Mesenchymal stem cell (in vitro differentiated cells and primary cell): ENCODE results near the gene MYOCOS.

ENCODE experiments used
- DNase-seq: peaks from one replicate; pipeline ENCODE4 v3.0.0-alpha.2; 2013
- H2AFZ ChIP-seq: one replicate; pipeline ENCODE4 v1.6.1; 2013; ENCODE audit warnings: low read depth, mild to moderate bottlenecking, control low read depth, inconsistent platforms, low read length, moderate library complexity
- H2AK5ac ChIP-seq: 2 replicates; pipeline ENCODE4 v1.6.1; 2013; ENCODE audit warnings: low read length, moderate library complexity, mild to moderate bottlenecking, inconsistent platforms; ENCODE audit not compliant: severe bottlenecking
- H2BK120ac ChIP-seq: one replicate; pipeline ENCODE4 v1.6.1; 2013; ENCODE audit warnings: low read depth, mild to moderate bottlenecking, inconsistent platforms, low read length, moderate library complexity
- H2BK12ac ChIP-seq, 2 experiments: one replicate each; pipeline ENCODE4 v1.6.1; 2013; ENCODE audit warnings: inconsistent platforms in 2 of 2, low read length in 2 of 2, mild to moderate bottlenecking in 2 of 2, moderate library complexity in 2 of 2, control low read depth in 1 of 2
- H2BK15ac ChIP-seq: one replicate; pipeline ENCODE4 v1.6.1; 2013; ENCODE audit warnings: mild to moderate bottlenecking, low read depth, inconsistent platforms; ENCODE audit not compliant: poor library complexity, severe bottlenecking
- H2BK5ac ChIP-seq: 2 replicates; pipeline ENCODE4 v1.6.1; 2013; ENCODE audit warnings: low read depth, mild to moderate bottlenecking, low read length, control low read depth, inconsistent platforms; ENCODE audit not compliant: poor library complexity, severe bottlenecking
- H3K14ac ChIP-seq, 2 experiments: one replicate each; pipeline ENCODE4 v1.6.1; 2013; ENCODE audit warnings: inconsistent platforms in 2 of 2, low read length in 2 of 2, control low read depth in 1 of 2, mild to moderate bottlenecking in 1 of 2, moderate library complexity in 1 of 2
- H3K18ac ChIP-seq, 2 experiments: one replicate each; pipeline ENCODE4 v1.6.1; 2013; ENCODE audit warnings: inconsistent platforms in 2 of 2, low read length in 2 of 2, control low read depth in 1 of 2, low read depth in 1 of 2, mild to moderate bottlenecking in 1 of 2
- H3K23ac ChIP-seq, 2 experiments: one replicate each; pipeline ENCODE4 v1.6.1; 2013; ENCODE audit warnings: inconsistent platforms in 2 of 2, low read length in 2 of 2, mild to moderate bottlenecking in 2 of 2, moderate library complexity in 2 of 2, control low read depth in 1 of 2
- H3K27ac ChIP-seq: 2 replicates; pipeline ENCODE4 v1.5.1; 2013; ENCODE audit warnings: mild to moderate bottlenecking, moderate library complexity, low read length, control low read depth, inconsistent platforms; ENCODE audit not compliant: poor library complexity, severe bottlenecking
- H3K27me3 ChIP-seq, 2 experiments: 2 replicates each; pipeline versions ENCODE4 v1.6.1 to v1.7.0; 2013; ENCODE audit warnings: low read length in 2 of 2, mild to moderate bottlenecking in 2 of 2, moderate library complexity in 2 of 2, control low read depth in 1 of 2, inconsistent platforms in 1 of 2; ENCODE audit not compliant: control insufficient read depth in 1 of 2, insufficient read depth in 1 of 2
- H3K36me3 ChIP-seq, 2 experiments: 2 replicates each; pipeline versions ENCODE4 v1.6.1 to v1.7.0; 2013; ENCODE audit warnings: low read length in 2 of 2, control low read depth in 1 of 2, inconsistent platforms in 1 of 2, low read depth in 1 of 2, mild to moderate bottlenecking in 1 of 2; ENCODE audit not compliant: insufficient read depth in 2 of 2, control insufficient read depth in 1 of 2
- H3K4ac ChIP-seq, 2 experiments: one replicate each; pipeline ENCODE4 v1.6.1; 2013; ENCODE audit warnings: inconsistent platforms in 2 of 2, low read length in 2 of 2, mild to moderate bottlenecking in 2 of 2, moderate library complexity in 2 of 2, control low read depth in 1 of 2, low read depth in 1 of 2
- H3K4me1 ChIP-seq: 2 replicates; pipeline ENCODE4 v1.6.1; 2013; ENCODE audit warnings: low read depth, low read length, control low read depth; ENCODE audit not compliant: control insufficient read depth, insufficient read depth
- H3K4me2 ChIP-seq: 2 replicates; pipeline ENCODE4 v1.6.1; 2013; ENCODE audit warnings: low read length, mild to moderate bottlenecking, inconsistent platforms; ENCODE audit not compliant: poor library complexity, severe bottlenecking
- H3K4me3 ChIP-seq, 2 experiments: 2 replicates each; pipeline versions ENCODE4 v1.5.1 to v1.7.0; 2013; ENCODE audit warnings: low read length in 2 of 2, mild to moderate bottlenecking in 2 of 2, control low read depth in 1 of 2, low read depth in 1 of 2; ENCODE audit not compliant: insufficient read depth in 1 of 2
- H3K79me1 ChIP-seq: replicated peaks from 2 replicates; pipeline ENCODE4 v1.6.1; 2013; ENCODE audit warnings: mild to moderate bottlenecking, control low read depth, low read length, inconsistent platforms; ENCODE audit not compliant: poor library complexity, severe bottlenecking
- H3K9ac ChIP-seq: 2 replicates; pipeline ENCODE4 v1.7.0; 2013; ENCODE audit warnings: mild to moderate bottlenecking, low read length, moderate library complexity
- H3K9me3 ChIP-seq: 2 replicates; pipeline ENCODE4 v1.7.0; 2013; ENCODE audit warnings: mild to moderate bottlenecking, low read length; ENCODE audit not compliant: control insufficient read depth
- H4K8ac ChIP-seq: one replicate; pipeline ENCODE4 v1.6.1; 2013; ENCODE audit warnings: inconsistent platforms, mild to moderate bottlenecking, low read length, moderate library complexity
- H4K91ac ChIP-seq: one replicate; pipeline ENCODE4 v1.6.1; 2013; ENCODE audit warnings: mild to moderate bottlenecking, low read length, inconsistent platforms
- WGBS: methylation state at CpG from one replicate; pipeline ENCODE4 v1.1.7; 2013; ENCODE audit warnings: mixed read lengths; 5-methylcytosine and 5-hydroxymethylcytosine counted together

MYOCOS gene

GRCh38 chr1:171590022-171590421 is 32.0 kb upstream of the MYOCOS start:
- Histone ChIP-seq H3K36me3 (peaks cover 17 to 88% of the 10 kb centered on the region in 2 experiments), H3K4me3 (no peak overlapping the region), H2BK120ac (no peak overlapping the region), H3K27me3 (no peaks in the 10 kb centered on the region), H3K14ac (no peak overlapping the region), H3K4me1 (peaks cover 3% of the 10 kb centered on the region), H3K23ac (no peak overlapping the region), H3K4ac (no peak overlapping the region), H2BK12ac (no peak overlapping the region), H3K9ac (peak overlapping the region; percentile 49), H2AK5ac (no peak overlapping the region), H3K27ac (no peak overlapping the region), H3K18ac (no peak overlapping the region), H4K8ac (no peak overlapping the region), H4K91ac (no peak overlapping the region), H3K4me2 (no peak overlapping the region), H3K9me3 (no peaks in the 10 kb centered on the region), H3K79me1 (peaks cover 17% of the 10 kb centered on the region), H2BK15ac (no peak overlapping the region), H2AFZ (no peak overlapping the region), H2BK5ac (no peak overlapping the region)
- DNase-seq: peak; percentile 79
- no CpG with 5 or more reads among the region's 1 CpG for WGBS

- no peak overlapping the region for H2BK15ac ChIP-seq
- no peak overlapping the region for H2BK12ac ChIP-seq
- H3K4me2 ChIP-seq: no peak overlapping the region
- peaks cover 8% of the 10 kb centered on the region for H3K79me1 ChIP-seq
- no peak overlapping the region for H2BK5ac ChIP-seq
- no peak overlapping the region for H3K14ac ChIP-seq
- H3K27me3 ChIP-seq: no peaks in the 10 kb centered on the region
- H4K8ac ChIP-seq: no peak overlapping the region
- H3K4ac ChIP-seq: no peak overlapping the region
- H2AFZ ChIP-seq: no peak overlapping the region
- peaks cover 8 to 58% of the 10 kb centered on the region in 2 experiments for H3K36me3 ChIP-seq
- H3K4me1 ChIP-seq: no peaks in the 10 kb centered on the region
- no peak overlapping the region for H4K91ac ChIP-seq
- H3K9ac ChIP-seq: no peak overlapping the region
- no peak overlapping the region for H2AK5ac ChIP-seq
- no peak overlapping the region for H3K4me3 ChIP-seq
- peak; percentile 52 for DNase-seq
- H3K23ac ChIP-seq: no peak overlapping the region
- H3K9me3 ChIP-seq: no peaks in the 10 kb centered on the region
- no peak overlapping the region for H3K27ac ChIP-seq
- no peak overlapping the region for H2BK120ac ChIP-seq
- H3K18ac ChIP-seq: no peak overlapping the region
- WGBS: no CpG with 5 or more reads among the region's 1 CpG
These were observed 26.7 kb upstream of the MYOCOS start for GRCh38 chr1:171595324-171595723.

- H2AK5ac ChIP-seq: no peak overlapping the region
- no peak overlapping the region for H3K18ac ChIP-seq
- H3K23ac ChIP-seq: no peak overlapping the region
- peaks cover 2% of the 10 kb centered on the region for H3K4me1 ChIP-seq
- H2BK5ac ChIP-seq: no peak overlapping the region
- no peak overlapping the region for H4K8ac ChIP-seq
- WGBS: 100% methylated on average over 1 of the region's 1 CpG
- no peaks in the 10 kb centered on the region for H3K27me3 ChIP-seq
- H2BK120ac ChIP-seq: no peak overlapping the region
- peaks cover 7% of the 10 kb centered on the region for H3K79me1 ChIP-seq
- no peak overlapping the region for H3K4me2 ChIP-seq
- no peaks in the 10 kb centered on the region for H3K9me3 ChIP-seq
- H3K4me3 ChIP-seq: no peak overlapping the region
- no peak overlapping the region for H2BK12ac ChIP-seq
- H2AFZ ChIP-seq: no peak overlapping the region
- peaks cover 8 to 50% of the 10 kb centered on the region in 2 experiments for H3K36me3 ChIP-seq
- no peak overlapping the region for H3K4ac ChIP-seq
- H3K27ac ChIP-seq: no peak overlapping the region
- H3K14ac ChIP-seq: no peak overlapping the region
- H2BK15ac ChIP-seq: no peak overlapping the region
- no peak for DNase-seq
- no peak overlapping the region for H3K9ac ChIP-seq
- H4K91ac ChIP-seq: no peak overlapping the region
These were observed 25.9 kb upstream of the MYOCOS start for GRCh38 chr1:171596119-171596518.

- peaks cover 5 to 45% of the 10 kb centered on the region in 2 experiments for H3K36me3 ChIP-seq
- no peak overlapping the region for H2AK5ac ChIP-seq
- H3K23ac ChIP-seq: no peak overlapping the region
- H3K27ac ChIP-seq: no peak overlapping the region
- H2BK15ac ChIP-seq: no peak overlapping the region
- peaks cover 4% of the 10 kb centered on the region for H3K79me1 ChIP-seq
- no peak for DNase-seq
- no peak overlapping the region for H2BK120ac ChIP-seq
- no peak overlapping the region for H3K4ac ChIP-seq
- no peak overlapping the region for H2BK12ac ChIP-seq
- H3K9me3 ChIP-seq: no peaks in the 10 kb centered on the region
- no peak overlapping the region for H3K4me3 ChIP-seq
- H3K4me1 ChIP-seq: peaks cover 2% of the 10 kb centered on the region
- no peak overlapping the region for H4K8ac ChIP-seq
- no peak overlapping the region for H3K14ac ChIP-seq
- H3K27me3 ChIP-seq: no peaks in the 10 kb centered on the region
- H4K91ac ChIP-seq: no peak overlapping the region
- H3K18ac ChIP-seq: no peak overlapping the region
- no peak overlapping the region for H2BK5ac ChIP-seq
- no peak overlapping the region for H3K4me2 ChIP-seq
- H3K9ac ChIP-seq: no peak overlapping the region
- WGBS: 92% methylated on average over 1 of the region's 2 CpGs
- no peak overlapping the region for H2AFZ ChIP-seq
These were observed 25.3 kb upstream of the MYOCOS start for GRCh38 chr1:171596705-171597104.
